Endothelial cell of umbilical vein (primary cell): ENCODE measurements around the gene SRP68. TPM values are rescaled to one million over a fixed set of nuclear protein-coding genes. Genes with fewer than 3 reads are reported as not detected.

Source experiments
- BruUV-seq: library from RNA; stranded (reverse); fragments of 400-500 nt; replicated peaks from 2 replicates; lab custom pipeline; 2021; lab: Mats Ljungman, UMichigan
- CTCF ChIA-PET: fragments of 300-600, 350-600 bp; sonication (Branson Sonifier 250); formaldehyde crosslinking; loops from one replicate; lab custom pipeline; 2021; ENCODE audit warnings: antibody characterized with exemption, inconsistent platforms; lab: Charles Lee
- POLR2A ChIA-PET: fragments of 300-600, 350-600 bp; sonication (Branson Sonifier 250); formaldehyde crosslinking; loops from one replicate; lab custom pipeline; 2021; ENCODE audit warnings: antibody characterized with exemption, inconsistent platforms; lab: Charles Lee
- DNase-seq: peaks from one replicate; pipeline ENCODE4 v3.0.0-alpha.2; 2011; ENCODE audit warnings: low read depth, low spot score
- FAIRE-seq: peaks from 2 replicates; lab custom pipeline; 2011; peaks lifted over from hg19 to GRCh38; lab: Jason Lieb, UNC
- H2AFZ ChIP-seq: 2 replicates; pipeline ENCODE4 v1.6.0; 2012; ENCODE audit warnings: low read depth, low read length, control low read depth, inconsistent platforms
- H3K27ac ChIP-seq: 2 replicates; pipeline ENCODE4 v1.5.1; 2011; ENCODE audit warnings: low read depth, mild to moderate bottlenecking, control low read depth, low read length, moderate library complexity; ENCODE audit not compliant: insufficient read depth
- H3K27me3 ChIP-seq, 2 experiments: 2 replicates each; pipeline versions ENCODE4 v1.6.0 to v1.6.1; 2011; ENCODE audit warnings: low read length in 2 of 2, mixed read lengths in 1 of 2; ENCODE audit not compliant: control insufficient read depth in 2 of 2, insufficient read depth in 2 of 2
- H3K36me3 ChIP-seq, 2 experiments: 2 replicates in 1 of 2; 3 replicates in 1 of 2; pipeline ENCODE4 v1.5.1; 2011; ENCODE audit warnings: low read length in 2 of 2, mild to moderate bottlenecking in 1 of 2, moderate library complexity in 1 of 2; ENCODE audit not compliant: control insufficient read depth in 2 of 2, insufficient read depth in 2 of 2; ENCODE audit errors: extremely low read depth in 1 of 2
- H3K4me1 ChIP-seq: 3 replicates; pipeline ENCODE4 v1.5.1; 2011; ENCODE audit warnings: mild to moderate bottlenecking, low read length; ENCODE audit not compliant: control insufficient read depth, insufficient read depth; ENCODE audit errors: extremely low read depth
- H3K4me2 ChIP-seq: 2 replicates; pipeline ENCODE4 v1.6.1; 2011; ENCODE audit warnings: low read length, control low read depth, mixed read lengths; ENCODE audit not compliant: insufficient read depth
- H3K4me3 ChIP-seq, 3 experiments: fragments of 200-600 bp in 1 of 3; sonication (generic), shearing (Covaris generic) in 1 of 3; replicated peaks in 1 of 3; 2 replicates each; pipeline ENCODE4 v1.5.1; 2011 to 2016; ENCODE audit warnings: control low read depth in 3 of 3, low read length in 3 of 3, mild to moderate bottlenecking in 2 of 3, inconsistent platforms in 1 of 3, low read depth in 1 of 3, moderate library complexity in 1 of 3; ENCODE audit not compliant: insufficient read depth in 1 of 3
- H3K79me2 ChIP-seq: 2 replicates; pipeline ENCODE4 v1.6.0; 2012; ENCODE audit warnings: low read length, inconsistent platforms; ENCODE audit not compliant: control insufficient read depth, insufficient read depth
- H3K9ac ChIP-seq: replicated peaks from 2 replicates; pipeline ENCODE3; 2011; ENCODE audit warnings: low read length, control low read depth; ENCODE audit not compliant: insufficient read depth; ENCODE audit errors: extremely low read depth
- H3K9me1 ChIP-seq: replicated peaks from 3 replicates; pipeline ENCODE4 v1.6.0; 2011; ENCODE audit warnings: mild to moderate bottlenecking, low read length; ENCODE audit not compliant: control insufficient read depth, insufficient read depth; ENCODE audit errors: extremely low read depth
- H3K9me3 ChIP-seq: replicated peaks from 2 replicates; pipeline ENCODE4 v1.5.1; 2012; ENCODE audit warnings: low read length, inconsistent platforms; ENCODE audit not compliant: control insufficient read depth, insufficient read depth
- H4K20me1 ChIP-seq: replicated peaks from 2 replicates; pipeline ENCODE3; 2011; ENCODE audit warnings: mild to moderate bottlenecking, low read length; ENCODE audit not compliant: control insufficient read depth, insufficient read depth; ENCODE audit errors: extremely low read depth
- CTCF ChIP-seq, 2 donors: IDR thresholded peaks; 1 replicate in 1 of 2; 2 replicates in 1 of 2; pipeline ENCODE4 v1.5.1; 2011; ENCODE audit warnings: low read length in 2 of 2, mild to moderate bottlenecking in 2 of 2, moderate library complexity in 2 of 2, control low read depth in 1 of 2, inconsistent platforms in 1 of 2, low read depth in 1 of 2; ENCODE audit not compliant: insufficient read depth in 1 of 2; ENCODE audit errors: extremely low read depth in 1 of 2
- EZH2 ChIP-seq: IDR thresholded peaks from 2 replicates; pipeline ENCODE4 v1.6.1; 2012; ENCODE audit warnings: borderline replicate concordance, low read depth, mild to moderate bottlenecking, moderate library complexity, low read length, inconsistent platforms; ENCODE audit not compliant: severe bottlenecking
- FOS ChIP-seq: IDR thresholded peaks from 2 replicates; pipeline ENCODE4 v1.6.1; 2011; ENCODE audit warnings: mild to moderate bottlenecking, low read length, moderate library complexity, borderline replicate concordance; ENCODE audit not compliant: insufficient read depth
- GATA2 ChIP-seq: IDR thresholded peaks from 2 replicates; pipeline ENCODE4 v1.7.0; 2011; ENCODE audit warnings: low read depth, mild to moderate bottlenecking, moderate library complexity, mixed read lengths, low read length; ENCODE audit not compliant: insufficient read length, insufficient read depth
- JUN ChIP-seq: IDR thresholded peaks from 2 replicates; pipeline ENCODE4 v1.6.1; 2011; ENCODE audit warnings: borderline replicate concordance, low read depth; ENCODE audit not compliant: insufficient read length, insufficient read depth
- MAX ChIP-seq: IDR thresholded peaks from 2 replicates; pipeline ENCODE4 v1.6.1; 2011; ENCODE audit not compliant: insufficient read depth, insufficient read length
- MYC ChIP-seq: IDR thresholded peaks from one replicate; pipeline ENCODE4 v1.6.1; 2011; ENCODE audit warnings: mild to moderate bottlenecking, low read depth, low read length
- POLR2A ChIP-seq: IDR thresholded peaks from 2 replicates; pipeline ENCODE4 v1.6.1; 2012; ENCODE audit warnings: low read depth, mild to moderate bottlenecking, control low read depth, low read length
- POLR2AphosphoS5 ChIP-seq: IDR thresholded peaks from 2 replicates; pipeline ENCODE4 v1.6.1; 2012; ENCODE audit warnings: low read depth, mild to moderate bottlenecking, control low read depth, low read length, moderate library complexity; ENCODE audit not compliant: insufficient read depth
- dilution Hi-C: fragments of 300-500 bp; cut with MboI; formaldehyde crosslinking; loops from one replicate; pipeline ENCODE4 v1.15.0; 2019; ENCODE audit warnings: low sequenced_read_pairs; ENCODE audit not compliant: extremely low pct_ligation_motif_present
- intact Hi-C: fragments of 100-400 bp; cut with micrococcal nuclease; formaldehyde crosslinking; loops from one replicate; pipeline ENCODE4 v1.10.0; 2022
- polyA plus RNA-seq, 4 experiments: library from polyadenylated mRNA; depleted of rRNA in 3 of 4; stranded (reverse) in 3 of 4; unstranded in 1 of 4; fragments of >200 nt; gene quantifications; 2 replicates each; pipeline versions ENCODE4 v1.2.1 to v1.2.3, GENCODE V29; 2011 to 2012; ENCODE audit warnings: missing spikeins in 1 of 4
- total RNA-seq: library from RNA; stranded (reverse); gene quantifications from 2 replicates; pipeline ENCODE4 v1.2.3, GENCODE V29; 2021

The SRP68 gene
- total and polyA plus RNA-seq, 2 donors (not counting 3 experiments of a cell fraction or from before 2014, with no cell fraction given): 64.6 to 81.7 TPM

GRCh38 chr17:76077584-76078110, 5.3 kb upstream of the SRP68 start:
- intact Hi-C loops: loop anchor here (5.0 kb wide), 1 partner anchor 65 kb away; no protein-coding TSS in a partner anchor
- BruUV-seq: no TSS peak
- no peak overlapping the region for H3K27ac ChIP-seq
- POLR2A ChIA-PET: interaction anchor here (0.6 kb wide), 1 partner anchor 136 kb away, joined by 3 read pairs; no protein-coding TSS in a partner anchor
- H3K4me3 ChIP-seq: no peak overlapping the region
- H3K9ac ChIP-seq: no peak overlapping the region
- no peak overlapping the region for H3K4me2 ChIP-seq
- H3K9me3 ChIP-seq: no peaks in the 10 kb centered on the region
- peaks cover 4% of the 10 kb centered on the region for H3K4me1 ChIP-seq
- dilution Hi-C loops: no loop called here
- DNase-seq (no peak), FAIRE-seq (no peak)
- TF ChIP-seq MAX: no peak
- TF ChIP-seq JUN: no peak
- TF ChIP-seq GATA2: no peak
- no peak for TF ChIP-seq CTCF (IDR thresholded peaks at IDR 0.05; ENCODE audit: extremely low read depth in 1 of 2, insufficient read depth in 1 of 2, low read depth in 1 of 2, low read length in 2 of 2)
- no peak for TF ChIP-seq FOS
- no peak for TF ChIP-seq MYC
- TF ChIP-seq POLR2AphosphoS5: no peak
- no peak for TF ChIP-seq POLR2A
- TF ChIP-seq EZH2: no peak
- no peak overlapping the region for H2AFZ ChIP-seq
- H3K36me3 ChIP-seq: peaks cover 0 to 4% of the 10 kb centered on the region in 2 experiments
- no peaks in the 10 kb centered on the region for H3K9me1 ChIP-seq
- H3K27me3 ChIP-seq: peaks cover 67 to 73% of the 10 kb centered on the region in 2 experiments
- no peaks in the 10 kb centered on the region for H4K20me1 ChIP-seq
- CTCF ChIA-PET: interaction anchor here (0.9 to 1.1 kb wide), 2 partner anchors 9 to 63 kb away, joined by 3 to 4 read pairs; no protein-coding TSS in a partner anchor
- H3K79me2 ChIP-seq: peaks cover 1% of the 10 kb centered on the region
